ENCODE measurements around the gene TRAF2.

The TRAF2 gene

DNA sequence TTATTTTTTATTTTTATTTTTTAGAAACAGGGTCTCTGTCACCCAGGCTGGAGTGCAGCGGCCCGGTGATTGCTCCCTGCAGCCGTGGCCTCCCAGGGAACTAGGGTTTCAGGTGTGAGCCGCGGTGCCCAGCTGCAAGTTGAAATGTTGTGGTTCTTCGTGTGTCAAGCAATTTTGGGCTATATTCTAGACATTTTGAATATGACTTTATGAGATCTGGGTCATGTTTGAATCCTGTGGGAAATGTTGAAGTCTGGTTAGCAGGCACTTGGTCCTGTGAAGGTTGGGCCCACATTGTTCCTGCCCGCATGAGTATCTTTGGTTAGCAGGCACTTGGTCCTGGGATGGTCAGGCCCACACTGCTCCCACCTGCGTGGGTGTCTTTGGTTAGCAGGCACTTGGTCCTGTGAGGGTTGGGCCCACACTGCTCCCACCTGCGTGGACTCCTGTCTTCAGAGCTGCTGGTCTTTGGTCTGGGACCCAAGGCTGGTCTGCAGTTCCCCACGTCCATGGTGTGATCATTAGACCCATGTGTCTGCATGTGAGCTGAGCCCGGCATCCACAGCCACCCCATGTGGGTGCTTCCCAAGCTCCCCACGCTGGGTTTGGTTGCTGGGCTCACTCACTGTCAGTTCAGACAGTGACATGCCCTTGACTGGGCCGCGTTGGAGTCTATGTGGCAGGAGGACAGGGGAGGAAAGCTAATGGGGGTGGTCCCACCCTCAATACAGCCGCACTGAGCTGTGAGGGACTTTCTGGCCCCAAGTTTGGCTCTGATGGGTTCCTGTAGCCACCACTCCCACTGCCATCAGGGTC lies 51.1 kb downstream of the TRAF2 start:
- no peak for DNase-seq (ENCODE audit: low spot score)

DNA sequence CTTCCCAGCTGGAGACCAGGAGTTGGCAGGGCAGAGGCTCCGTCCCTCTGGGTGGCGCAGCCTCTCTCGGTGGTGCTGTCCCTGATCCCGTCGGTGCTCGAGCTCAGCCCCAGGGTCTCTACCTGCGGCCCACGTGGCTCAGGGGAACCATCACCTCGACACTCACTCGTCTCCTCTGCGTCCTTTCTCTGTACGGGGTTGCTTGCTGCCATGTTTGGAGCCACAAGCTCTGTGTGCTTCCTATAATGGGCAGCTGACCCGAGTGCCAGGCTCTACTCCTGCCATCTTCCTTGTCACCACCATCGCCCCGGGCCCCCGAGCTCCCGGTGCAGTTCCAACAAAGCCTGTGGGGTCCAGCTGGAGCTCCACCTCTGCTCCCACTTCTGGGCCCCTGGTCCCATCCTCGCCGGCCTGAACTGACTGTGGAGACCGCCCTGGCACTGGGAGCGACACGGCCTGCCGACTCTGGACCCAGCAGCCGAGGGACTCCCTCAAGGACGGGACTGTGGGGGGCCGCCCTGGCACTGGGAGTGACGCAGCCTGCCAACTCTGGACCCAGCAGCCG lies 53.2 kb downstream of the TRAF2 start:
- no peak for DNase-seq (ENCODE audit: low spot score)

DNA sequence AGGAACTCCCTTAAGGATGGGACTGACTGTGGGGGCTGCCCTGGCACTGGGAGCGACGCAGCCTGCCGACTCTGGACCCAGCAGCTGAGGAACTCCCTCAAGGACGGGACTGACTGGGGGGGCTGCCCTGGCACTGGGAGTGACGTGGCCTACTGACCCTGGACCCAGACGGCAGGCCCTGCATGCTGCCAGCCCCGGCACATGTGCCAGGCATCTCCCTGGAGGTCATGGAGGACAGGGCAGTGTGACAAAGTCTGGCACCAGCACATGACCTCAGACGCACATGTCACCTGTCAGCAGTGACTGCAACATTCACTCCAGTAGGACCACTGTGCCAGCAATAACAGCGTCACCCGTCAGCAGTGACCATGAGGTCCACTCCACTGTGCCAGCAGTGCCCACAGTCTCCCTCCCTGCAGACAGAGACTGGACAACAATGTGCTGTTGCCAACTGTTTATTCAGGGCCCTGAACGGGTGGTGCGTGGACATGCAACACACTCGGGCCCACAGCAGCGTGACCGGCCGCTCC lies 53.7 kb downstream of the TRAF2 start:
- no peak for DNase-seq (ENCODE audit: low spot score)

DNA sequence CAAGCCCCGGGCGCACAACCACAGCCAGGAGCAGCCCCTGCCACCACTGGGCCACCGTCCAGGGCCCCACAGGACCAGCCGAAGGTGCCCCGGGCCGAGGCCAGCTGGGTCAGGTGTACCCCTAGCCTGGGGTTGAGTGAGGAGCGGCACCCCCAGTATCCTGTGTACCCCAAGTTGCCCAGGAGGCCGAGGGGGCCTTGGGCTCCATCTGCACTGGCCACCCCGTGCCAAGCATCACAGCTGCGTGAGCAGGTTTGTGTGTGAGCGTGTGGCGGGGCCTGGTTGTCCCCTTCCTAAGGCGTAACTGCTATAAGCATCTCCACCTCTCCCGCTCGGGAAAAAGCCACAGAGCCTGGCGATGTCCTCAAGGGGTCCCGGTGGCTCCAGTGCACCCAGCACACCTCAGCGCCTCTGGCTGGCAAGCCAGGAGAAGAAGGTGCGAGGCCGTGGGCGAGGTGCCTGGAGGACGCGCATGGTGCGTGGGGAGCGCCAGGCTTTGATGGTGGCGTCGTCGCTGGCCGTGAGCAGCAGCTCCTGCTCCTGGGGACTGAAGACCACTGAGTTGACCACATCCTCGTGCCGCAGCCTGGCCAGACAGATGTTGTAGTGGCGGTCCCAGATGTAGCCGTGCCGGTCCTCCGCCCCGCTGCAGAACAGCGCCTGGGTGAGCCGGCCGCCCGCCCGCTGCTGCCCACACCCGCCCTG lies 54.4 kb downstream of the TRAF2 start:
- DNase-seq (ENCODE audit: low spot score), result no peak

DNA sequence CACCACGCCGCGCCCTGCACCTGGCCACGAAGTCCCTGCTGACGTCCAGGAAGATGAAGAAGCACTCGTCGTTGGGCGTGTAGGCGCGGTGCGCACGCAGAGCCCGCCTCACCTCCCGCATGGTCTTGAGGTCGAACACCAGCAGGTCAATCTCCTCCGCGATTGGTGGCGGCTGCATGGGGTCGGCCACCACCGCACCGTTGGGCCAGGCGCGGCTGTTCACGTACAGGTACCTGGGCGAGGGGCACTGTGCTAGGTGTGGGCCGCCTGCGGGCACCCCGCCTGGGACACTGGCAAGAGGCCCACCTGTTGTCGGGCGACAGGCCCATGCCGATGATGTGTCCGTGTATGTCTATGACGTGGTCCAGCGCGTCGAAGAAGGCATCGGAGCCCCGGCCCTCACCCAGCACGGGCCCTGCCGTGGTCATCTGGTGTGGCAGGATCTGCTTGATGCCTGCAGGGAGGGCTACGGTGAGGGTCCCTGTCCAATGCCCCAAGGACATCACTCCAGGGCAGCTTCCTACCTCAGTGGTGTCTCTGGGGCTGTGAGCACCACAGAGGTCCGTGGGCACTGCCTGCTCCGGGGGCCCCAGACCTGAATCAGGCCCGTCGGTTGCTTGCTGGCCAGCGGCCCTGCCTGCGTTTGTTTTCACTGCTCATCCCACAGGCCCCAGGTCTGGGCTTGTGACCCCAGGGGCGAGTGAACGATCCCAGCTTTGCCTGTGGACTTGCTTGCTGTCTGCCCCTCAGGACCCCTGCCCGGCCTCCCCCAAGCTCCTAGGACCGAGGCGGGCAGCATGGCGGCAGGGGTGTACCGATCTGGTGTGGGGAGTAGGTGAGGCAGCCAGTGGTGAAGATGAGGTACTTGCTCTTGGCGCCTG lies 55.2 kb downstream of the TRAF2 start:
- DNase-seq (ENCODE audit: low spot score), result no peak

DNA sequence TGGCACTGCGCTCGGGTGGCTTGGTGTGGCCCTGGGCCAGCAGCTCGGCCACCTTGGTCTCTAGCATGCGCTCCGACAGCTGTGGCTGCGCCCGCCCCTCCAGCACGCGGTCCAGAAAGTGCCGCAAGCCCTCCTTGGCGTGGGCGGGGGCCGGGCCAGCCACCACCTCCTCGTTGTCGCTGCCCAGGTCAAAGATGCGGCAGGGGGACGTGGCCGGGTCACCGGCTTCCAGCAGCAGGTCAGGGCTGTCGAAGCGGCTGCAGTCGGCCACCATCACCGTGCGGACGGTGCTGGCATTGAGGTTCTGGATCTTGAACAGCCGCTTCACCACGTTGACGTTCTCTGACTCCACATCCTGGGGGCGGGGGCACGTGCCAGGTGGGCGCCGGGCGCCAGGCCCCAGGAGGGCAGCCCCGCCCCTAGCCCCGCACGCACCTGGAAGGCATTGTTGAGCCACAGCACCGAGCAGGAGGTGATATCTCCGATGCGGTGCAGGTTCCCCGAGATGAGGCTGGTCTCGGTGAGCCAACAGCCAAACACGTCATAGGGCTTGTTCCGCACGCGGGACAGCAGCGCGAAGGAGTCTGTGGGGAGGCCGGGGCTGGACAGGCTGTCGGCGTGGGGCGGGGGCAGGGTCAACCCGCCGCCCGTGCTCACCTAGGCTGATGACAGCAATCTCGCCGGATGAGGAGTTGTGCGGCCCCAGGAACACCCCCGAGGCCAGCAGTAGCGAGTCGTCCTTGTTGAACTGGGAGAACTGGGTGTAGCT lies 56.0 kb downstream of the TRAF2 start:
- no peak for DNase-seq (ENCODE audit: low spot score)

DNA sequence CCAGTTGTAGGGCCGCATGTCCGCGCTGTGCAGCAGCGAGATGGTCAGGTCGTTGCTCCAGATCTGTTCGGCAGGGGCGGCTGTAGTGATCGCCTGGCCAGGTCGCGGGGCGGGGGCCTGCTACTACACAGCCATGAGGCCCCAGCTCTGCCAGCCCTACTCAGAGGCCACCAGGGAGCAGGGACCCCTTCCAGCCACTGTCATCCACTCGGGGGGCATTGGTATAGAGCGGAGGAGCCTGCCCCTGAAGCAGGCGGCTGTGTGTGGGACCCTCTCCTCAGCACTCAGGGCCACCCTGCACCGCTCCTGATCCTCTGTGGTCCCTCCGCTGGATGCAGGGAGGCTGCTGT lies 56.5 kb downstream of the TRAF2 start:
- DNase-seq (ENCODE audit: low spot score), result no peak

DNA sequence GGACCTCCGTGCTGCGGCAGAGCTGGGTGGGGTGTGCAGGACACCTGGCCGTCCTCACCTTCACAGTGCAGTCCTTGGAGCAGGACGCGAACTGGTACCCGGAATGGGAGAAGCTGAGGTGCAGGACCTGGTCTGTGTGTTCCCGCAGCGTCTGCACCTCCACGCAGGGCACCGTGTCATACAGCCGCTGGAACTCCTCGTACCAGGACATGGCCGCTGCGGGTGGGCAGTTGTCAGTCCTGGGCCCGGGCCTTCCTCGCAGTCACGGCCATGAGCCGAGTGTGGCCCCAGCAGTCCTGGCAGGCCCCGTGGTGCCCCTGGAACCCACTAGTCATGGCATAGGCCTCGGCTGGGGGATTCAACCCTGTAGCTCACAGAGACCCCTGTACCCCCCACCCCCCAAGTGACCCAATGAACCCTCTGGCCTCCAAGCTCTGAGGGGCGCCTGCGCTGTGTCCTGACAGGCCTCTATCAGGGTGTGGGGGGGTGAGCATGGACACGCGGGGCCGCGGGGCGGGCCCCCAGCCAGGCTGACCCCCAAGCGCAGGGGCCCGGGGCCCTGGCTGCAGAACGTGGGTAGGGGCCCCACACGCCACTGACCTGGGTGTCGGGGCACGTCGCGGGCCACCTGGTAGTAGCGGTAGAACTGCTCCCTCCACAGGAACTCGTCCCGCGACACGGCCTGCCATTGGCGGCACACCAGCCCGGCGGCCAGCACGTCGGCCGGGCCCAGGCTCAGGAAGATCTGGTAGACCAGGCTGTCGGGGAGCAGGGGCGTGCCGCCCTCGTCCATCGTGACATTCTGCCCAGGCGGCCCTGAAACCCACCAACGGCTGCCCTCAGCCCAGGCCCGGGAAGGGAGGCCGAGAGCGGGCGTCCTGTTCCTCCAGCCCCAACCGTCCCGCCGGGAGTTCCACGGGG lies 57.2 kb downstream of the TRAF2 start:
- no peak for DNase-seq (ENCODE audit: low spot score)

DNA sequence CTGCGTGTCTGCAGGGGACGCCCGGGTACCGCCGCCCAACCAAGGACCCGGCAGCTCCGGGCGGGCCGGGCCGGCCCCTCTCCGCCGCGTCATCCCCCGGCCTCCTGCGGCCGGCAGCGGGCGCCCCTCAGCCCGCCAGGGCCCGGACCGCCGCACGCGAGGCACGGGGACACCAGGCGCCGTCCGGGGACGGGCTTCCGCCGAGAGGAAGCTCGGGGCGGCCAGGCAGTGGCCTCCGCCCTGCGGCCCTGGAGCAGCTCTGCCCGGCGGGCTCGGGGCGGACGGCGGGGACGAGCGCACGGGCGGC lies 57.8 kb downstream of the TRAF2 start:
- no peak for DNase-seq (ENCODE audit: low spot score)

DNA sequence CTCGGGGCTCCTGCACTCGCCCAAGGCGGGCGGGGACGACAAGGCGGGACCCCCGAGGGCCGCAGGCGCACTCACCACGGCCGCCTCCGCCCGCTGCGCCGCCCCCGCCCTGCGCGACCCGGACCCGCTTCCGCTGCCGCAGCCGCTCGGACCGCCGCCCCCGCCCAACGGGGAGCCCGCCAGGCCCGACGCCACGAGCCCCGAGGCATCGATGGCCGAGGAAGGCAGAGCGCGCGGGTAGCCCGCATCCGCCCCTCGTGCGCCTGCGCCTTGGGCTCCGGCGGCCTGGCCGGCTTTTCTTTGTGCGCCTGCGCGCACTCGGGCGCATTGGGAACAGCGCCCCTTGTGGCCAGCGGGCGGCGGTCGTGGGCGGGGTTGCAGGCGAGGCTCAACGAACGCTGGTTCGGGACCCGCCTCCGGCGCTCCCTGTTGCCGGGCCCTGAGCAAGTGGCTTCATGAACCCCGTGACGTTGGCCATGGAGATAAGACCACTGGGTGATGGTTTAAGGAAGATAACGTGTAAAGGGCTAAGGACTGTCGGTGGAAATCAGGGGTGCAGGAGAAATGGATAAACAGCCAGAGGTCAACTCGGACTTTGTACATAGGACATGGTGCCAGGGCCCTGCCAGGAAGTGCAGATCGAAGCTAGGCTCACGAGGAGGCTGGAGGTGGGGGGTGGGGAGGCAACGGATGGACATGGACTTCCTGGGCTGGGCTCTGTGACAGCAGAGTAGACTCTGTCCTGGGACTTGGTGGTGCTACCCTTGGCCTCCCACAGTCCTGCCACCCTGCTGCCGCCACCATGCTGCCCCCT lies 58.4 kb downstream of the TRAF2 start, which contains the start of the genes C8G and FBXW5:
C8G (plus strand) TSS at position 725 of the 814 bp plus-strand sequence; CDS start at position 803, 78 bp downstream.
FBXW5 (minus strand) TSS at position 220 of the 814 bp plus-strand sequence. CDS start 655 bp downstream, outside the sequence.
- peak; percentile 94 for DNase-seq (ENCODE audit: low spot score)

DNA sequence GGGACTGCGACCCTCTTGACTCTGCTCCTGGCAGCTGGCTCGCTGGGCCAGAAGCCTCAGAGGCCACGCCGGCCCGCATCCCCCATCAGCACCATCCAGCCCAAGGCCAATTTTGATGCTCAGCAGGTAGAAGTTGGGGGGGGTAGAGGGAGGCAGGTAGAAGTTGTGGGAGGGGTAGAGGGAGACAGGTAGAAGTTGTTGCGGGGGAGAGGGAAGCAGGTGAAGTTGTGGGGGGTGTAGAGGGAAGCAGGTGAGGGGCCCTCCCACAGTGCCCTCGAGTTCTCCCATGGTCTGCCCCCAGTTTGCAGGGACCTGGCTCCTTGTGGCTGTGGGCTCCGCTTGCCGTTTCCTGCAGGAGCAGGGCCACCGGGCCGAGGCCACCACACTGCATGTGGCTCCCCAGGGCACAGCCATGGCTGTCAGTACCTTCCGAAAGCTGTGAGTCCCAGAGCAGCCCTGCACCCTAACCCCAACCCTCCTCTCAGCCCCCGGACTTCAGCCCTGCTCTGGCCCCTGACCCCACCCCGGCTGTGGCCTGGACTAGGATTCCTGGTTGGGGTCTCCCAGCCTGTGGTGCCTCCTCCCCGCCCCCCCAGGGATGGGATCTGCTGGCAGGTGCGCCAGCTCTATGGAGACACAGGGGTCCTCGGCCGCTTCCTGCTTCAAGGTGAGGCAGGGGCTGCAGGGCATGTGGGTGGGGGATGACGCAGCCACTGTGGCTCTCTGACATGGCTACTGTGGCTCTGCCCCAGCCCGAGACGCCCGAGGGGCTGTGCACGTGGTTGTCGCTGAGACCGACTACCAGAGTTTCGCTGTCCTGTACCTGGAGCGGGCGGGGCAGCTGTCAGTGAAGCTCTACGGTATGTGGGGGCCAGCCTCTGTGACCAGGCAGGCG lies 59.3 kb downstream of the TRAF2 start:
- DNase-seq (ENCODE audit: low spot score), result no peak

DNA sequence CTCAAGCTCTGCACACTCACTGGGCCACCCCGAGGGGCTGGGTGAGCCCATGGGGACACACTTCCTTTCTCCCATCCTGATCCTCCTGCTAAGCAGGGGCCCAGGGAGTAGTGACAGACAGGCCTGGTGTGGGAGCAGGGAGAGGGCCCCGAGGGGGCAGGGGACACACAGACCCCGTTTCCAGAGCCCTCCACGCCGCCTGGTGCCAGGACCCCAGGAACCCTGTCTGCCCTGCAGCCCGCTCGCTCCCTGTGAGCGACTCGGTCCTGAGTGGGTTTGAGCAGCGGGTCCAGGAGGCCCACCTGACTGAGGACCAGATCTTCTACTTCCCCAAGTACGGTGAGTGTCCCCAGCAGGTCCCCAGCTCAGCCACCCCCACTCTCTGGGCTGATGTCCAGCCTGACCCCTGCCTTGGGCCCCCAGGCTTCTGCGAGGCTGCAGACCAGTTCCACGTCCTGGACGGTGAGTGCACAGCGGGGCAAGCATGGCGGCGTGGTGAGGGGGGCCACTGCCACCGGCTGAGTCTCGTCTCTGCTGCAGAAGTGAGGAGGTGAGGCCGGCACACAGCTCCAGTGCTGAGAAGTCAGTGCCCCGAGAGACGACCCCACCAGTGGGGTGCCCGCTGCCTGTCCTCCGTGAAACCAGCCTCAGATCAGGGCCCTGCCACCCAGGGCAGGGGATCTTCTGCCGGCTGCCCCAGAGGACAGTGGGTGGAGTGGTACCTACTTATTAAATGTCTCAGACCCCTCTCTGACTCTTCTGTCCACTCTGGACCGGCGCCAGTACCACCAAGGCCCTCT lies 60.1 kb downstream of the TRAF2 start:
- DNase-seq (ENCODE audit: low spot score), result no peak

DNA sequence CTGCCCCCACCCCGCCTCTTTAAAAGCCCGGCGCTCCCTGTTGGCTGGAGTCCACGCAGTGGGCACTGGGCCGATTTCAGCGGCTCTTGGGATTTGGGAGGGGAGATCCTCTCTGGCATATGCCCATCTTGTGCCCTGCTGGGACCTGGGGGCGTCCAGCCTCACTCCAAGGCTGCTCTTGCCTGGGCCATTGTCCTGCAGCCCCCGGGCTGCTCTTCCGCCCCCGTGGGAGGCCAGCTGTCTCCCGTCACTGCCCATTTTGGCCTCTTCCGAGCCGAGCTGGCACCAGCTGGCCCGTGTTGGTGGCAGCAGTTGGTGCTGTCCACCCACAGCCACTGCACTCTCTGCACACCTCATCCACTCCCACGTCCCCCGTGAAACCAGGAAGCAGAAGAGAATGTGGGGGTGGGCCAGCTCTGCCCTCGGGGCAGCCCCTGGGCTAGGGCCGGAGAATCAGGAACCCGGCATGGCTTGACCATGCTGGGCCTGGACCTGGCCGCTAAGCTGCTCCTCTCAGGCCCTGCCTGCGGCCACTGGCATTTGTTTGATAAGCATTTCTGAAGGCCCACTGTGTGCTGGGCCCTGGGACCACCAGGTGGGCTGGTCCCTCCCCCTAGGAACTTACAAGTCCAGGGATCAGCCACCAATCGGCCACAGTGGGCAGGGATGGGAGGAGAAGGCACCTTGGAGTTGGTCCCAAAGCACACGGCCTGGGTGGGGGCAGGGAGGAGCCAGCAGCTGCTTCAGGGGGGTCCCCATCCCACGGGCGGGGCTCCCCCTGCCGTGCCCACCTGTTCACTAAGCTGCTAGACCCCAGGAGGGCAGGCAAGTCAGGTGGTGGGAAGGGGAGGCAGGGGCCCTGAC lies 60.9 kb downstream of the TRAF2 start:
- no peak for DNase-seq (ENCODE audit: low spot score)

DNA sequence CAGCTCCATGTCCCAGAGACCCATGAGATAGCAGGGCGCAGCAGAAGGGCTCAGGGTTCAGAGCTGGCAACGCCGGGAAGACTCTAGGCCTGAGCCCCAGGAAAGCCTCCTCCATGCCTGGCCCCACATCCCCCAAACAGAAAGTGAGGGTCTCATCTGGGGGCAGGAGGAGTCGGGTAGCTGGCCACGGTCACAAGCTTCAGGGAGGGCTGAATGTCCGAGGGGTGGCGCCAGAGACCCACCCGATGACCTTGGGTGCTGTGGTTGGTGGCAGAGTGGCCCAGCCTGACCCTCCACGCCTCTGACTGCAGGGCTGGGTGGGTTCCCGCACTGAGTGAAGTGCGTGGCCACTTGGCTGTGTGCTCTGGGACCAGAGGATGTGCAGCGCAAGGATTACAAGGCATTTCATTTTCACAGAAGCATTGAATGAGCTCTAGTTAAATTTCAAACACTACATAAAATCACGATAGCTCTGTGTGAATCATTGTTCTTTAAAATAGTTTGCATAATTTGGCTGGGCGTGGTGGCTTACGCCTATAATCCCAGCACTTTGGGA lies 61.7 kb downstream of the TRAF2 start:
- no peak for DNase-seq (ENCODE audit: low spot score)

DNA sequence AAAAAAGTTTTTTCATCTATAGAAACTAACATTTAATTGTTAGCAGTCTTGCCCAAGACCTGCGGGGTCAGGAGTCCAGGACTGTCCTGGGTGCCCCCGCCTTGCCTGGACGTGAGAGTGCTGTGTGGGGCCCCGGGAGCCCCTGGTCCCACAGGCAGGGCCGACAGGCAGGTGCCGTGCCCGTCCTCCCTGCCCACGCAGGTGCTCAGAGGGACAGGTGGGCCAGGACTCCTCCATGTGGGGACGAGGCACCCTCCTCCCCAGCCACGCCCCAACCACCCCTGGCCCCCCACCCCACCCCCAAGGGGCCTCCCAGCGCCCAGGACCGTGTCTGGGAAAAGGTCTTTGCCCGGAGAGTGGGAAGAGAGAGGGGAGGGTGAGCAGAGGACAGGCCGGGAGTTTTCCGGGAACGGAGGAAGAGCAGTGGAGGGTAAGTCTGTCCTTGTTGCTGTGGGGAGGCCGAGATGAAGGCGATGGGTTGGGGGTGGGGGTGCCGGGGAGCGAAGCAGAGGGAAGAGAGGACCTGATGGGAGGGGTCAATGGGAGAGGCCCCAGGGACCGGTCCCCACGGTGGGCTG lies 63.0 kb downstream of the TRAF2 start:
- DNase-seq (ENCODE audit: low spot score), result no peak
